Heart left ventricle (tissue), 13 donors: ENCODE measurements around the gene BRD1.

Source experiments
- POLR2A ChIP-seq, 2 donors: fragments of 450-650 bp; IDR thresholded peaks; one replicate each; pipeline ENCODE4 v1.6.1; 2017; ENCODE audit warnings: antibody characterized with exemption in 2 of 2, mild to moderate bottlenecking in 2 of 2, moderate library complexity in 2 of 2
- TF ChIP-seq, protein P1 (sequence below), 12 donors: fragments of 200-600 bp; sonication (generic) in 4 of 12; IDR thresholded peaks; one replicate each; pipeline versions ENCODE4 v1.5.0 to v1.8.0; 2018 to 2022; ENCODE audit warnings: antibody characterized with exemption in 12 of 12, mild to moderate bottlenecking in 5 of 12
- donor health status: ischemic (EF 13 %, LVEDD 7.1; RV severe dilation, severe dysfunction).
- donor health status: DM: no; HTN: yes; CAD: no.
- donor health status: DM: no; HTN: no; CAD: no.
- donor health status: ischemic (EF 25% LVEDD 6.9; RV normal size, moderate dysfunction).
- donor health status: ischemic (EF 25% LVEDD 5.7; RV mildly dilated, moderate dysfunction).
- donor health status: ischemic (EF 35%, LVEDD 5.7; RV mildly dilated, moderate dysfunction).
- donor health status: nonischemic (EF 11% LVEDD 7.7; RV severe dilation, severe dysfunction).
- donor health status: DM: yes; HTN: yes; CAD: no.
- donor health status: PGD.
- donor health status: ischemic (EF 29% LVEDD 5.4; RV normal size, mild dysfunction).
- donor health status: nonischemic (EF 23%, LVEDD 6.1; RV moderate dilation, normal function).

DNA sequence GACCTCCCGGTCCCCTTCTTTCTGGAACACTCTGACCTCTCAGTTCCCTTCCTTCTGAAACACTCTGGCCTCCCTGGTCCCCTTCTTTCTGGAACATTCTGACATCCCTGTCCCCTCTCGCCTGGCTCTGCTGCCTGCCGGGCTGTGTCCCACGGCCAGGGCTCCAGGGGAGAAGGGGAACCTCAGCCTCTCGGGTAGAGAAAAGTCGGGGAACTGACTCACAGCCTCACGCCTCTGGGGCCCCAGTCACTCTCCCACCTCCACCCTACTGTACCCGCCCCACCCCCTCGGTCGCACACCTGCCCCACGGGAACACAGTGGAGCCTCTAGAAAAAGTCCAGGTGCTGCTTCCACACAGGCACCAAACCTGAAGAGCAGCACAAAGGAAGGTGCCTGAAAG lies 93.3 kb downstream of the BRD1 start:
- TF ChIP-seq, protein P1, sequence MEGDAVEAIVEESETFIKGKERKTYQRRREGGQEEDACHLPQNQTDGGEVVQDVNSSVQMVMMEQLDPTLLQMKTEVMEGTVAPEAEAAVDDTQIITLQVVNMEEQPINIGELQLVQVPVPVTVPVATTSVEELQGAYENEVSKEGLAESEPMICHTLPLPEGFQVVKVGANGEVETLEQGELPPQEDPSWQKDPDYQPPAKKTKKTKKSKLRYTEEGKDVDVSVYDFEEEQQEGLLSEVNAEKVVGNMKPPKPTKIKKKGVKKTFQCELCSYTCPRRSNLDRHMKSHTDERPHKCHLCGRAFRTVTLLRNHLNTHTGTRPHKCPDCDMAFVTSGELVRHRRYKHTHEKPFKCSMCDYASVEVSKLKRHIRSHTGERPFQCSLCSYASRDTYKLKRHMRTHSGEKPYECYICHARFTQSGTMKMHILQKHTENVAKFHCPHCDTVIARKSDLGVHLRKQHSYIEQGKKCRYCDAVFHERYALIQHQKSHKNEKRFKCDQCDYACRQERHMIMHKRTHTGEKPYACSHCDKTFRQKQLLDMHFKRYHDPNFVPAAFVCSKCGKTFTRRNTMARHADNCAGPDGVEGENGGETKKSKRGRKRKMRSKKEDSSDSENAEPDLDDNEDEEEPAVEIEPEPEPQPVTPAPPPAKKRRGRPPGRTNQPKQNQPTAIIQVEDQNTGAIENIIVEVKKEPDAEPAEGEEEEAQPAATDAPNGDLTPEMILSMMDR (IDR thresholded peaks at IDR 0.05): no peak
- TF ChIP-seq POLR2A (IDR thresholded peaks at IDR 0.05): no peak
